GM21825 (cell line): Measurements from ENCODE around the gene YAP1.

Experiments
- ATAC-seq: cut with Tn5 transposase; IDR thresholded peaks from one replicate; pipeline ENCODE4 v1.9.1; 2021; ENCODE audit warnings: mild to moderate bottlenecking, moderate library complexity; ENCODE audit not compliant: unreplicated experiment

YAP1 gene

GRCh38 chr11:102157219-102157618, 47.0 kb downstream of the YAP1 start:
- no peak for ATAC-seq

DNA sequence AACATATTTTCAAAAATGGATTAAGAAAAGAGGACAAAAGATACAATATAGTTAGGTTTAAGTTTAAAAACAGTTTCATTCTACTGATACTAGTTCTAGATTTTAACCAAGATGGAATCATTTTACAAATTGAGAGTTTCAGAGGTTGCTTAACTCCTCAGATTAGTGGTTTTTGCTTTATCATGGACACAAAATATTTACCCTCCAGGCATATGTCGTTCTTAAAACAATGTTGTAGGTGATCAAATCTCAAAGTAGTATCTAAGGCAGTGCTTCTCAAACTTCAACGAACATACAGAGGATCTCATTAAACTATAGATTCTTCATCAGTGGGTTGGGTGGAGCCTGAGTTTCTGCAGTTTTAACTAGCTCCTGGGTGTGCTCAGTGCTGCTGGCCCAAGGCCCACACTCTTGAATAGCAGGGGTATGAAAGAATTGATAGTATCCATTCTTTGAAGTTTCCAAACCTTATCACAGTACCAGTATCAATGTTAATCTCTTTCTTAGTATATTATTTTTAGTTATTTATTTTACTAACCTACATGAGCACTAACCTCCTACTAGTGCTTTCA, 48.0 kb downstream of the YAP1 start:
- ATAC-seq, result no peak

- ATAC-seq, result no peak
Measured at GRCh38 chr11:102163368-102163767, 53.1 kb downstream of the YAP1 start.

DNA sequence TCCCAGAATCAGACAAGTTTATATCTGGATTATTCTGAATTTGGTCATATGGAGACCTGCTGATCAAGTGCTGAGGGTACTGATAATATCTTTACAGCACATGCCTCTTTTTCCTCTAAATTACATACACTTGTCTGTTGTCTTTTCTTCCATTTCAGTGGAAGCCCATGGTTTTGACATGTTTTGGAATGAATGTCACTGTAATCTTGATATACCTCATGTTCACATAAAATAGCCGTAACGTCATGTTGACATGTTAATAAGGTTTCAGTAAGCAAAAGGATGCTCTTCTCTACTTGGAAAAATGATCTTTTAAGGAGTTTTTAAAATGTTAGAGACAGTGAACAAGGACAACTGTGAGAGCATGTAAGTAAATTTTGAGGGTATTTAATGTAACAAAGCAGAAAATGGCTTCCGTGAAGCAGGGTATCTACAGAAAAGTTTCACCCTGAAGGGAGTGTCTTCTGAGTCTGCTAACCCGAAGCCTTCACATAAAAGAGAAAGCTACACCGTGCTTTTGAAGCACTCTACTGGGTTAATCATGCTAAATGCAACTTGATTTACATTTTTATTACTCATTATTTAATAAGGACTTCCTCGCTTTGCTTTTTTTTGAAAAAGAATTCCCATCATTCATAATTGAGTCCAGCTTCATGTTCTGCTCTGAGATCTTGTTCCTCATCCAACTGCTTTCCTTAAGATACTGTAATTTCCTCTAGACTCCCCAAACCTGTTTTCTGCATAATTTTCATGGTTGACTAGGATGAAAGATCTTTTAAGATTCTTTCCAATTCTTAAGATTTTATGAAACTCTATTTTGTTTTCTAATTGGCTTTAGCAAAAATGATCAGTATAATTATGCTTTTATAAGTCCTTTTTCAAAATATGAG, 56.2 kb downstream of the YAP1 start:
- no peak for ATAC-seq

DNA sequence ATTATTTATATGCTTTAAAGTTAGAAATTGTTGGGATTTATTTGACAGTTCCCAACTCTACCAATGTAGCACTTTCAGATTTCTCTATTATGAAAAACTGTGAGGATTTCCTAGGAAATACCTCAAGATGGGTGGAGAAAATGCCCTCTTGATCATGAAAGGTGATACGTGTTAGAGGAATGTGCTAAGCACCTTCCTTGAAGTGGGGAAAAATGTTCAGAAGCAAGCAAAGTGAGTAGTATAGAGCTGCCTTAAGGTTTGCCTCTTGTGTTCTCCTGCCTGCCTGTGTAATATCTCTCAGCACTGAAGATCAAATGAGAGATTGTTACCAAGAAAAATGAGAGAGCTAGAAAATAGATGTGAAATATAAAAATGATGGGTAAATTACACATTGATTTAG, 58.2 kb downstream of the YAP1 start:
- ATAC-seq, result no peak

- ATAC-seq, result no peak
Measured at GRCh38 chr11:102171101-102171500, 60.9 kb downstream of the YAP1 start.

DNA sequence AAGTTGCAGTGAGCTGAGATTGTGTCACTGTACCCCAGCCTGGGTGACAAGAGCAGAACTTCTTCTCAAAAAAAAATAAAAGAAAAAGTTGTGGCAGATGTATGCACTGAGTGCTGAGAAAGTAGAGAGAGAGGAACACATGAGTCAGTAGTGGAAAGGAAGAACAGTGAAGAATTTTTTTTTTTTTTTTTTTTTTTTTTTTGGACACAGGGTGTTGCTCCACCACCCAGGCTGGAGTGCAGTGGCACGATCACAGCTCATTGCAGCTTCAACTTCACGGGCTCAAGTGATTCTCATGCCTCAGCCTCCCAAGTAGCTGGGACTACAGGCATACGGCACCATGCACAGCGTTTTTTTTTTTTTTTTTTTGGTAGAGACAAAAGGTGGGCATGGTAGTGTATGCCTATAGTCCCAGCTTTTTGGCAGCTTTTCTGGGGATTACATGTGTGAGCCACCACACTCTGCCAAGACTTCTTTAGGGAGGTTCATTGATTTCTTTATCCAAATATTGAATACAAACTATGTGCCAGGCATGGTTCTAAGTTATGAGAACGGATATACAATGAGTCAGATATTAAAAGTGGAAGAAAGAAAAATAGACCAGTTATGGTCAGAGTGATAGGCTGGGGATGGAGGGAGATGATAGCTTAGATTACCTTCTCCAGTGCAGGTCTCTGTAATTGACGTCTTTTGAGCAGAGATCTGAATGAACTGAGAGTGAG, 62.0 kb downstream of the YAP1 start:
- ATAC-seq, result no peak

DNA sequence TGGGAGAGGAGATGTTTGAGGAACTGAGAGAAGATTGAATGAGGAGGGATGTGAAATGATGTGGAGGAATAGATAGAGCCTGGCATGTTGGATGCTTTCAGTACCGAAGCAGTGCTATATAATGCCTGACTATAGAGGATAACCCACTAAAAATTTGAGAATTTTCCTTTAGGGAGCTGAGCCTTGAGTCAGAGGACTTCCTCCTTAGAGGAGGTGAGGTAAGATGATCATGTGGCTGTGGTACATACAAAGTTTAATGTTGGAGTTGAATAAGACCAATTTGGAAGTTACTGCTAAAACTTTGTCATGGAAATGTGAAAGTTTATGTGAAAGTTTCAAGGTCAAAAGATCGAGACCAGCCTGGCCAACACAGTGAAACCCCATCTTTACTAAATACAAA, 66.9 kb downstream of the YAP1 start:
- no peak for ATAC-seq

- no peak for ATAC-seq
Measured at GRCh38 chr11:102177974-102178631, 67.9 kb downstream of the YAP1 start.

DNA sequence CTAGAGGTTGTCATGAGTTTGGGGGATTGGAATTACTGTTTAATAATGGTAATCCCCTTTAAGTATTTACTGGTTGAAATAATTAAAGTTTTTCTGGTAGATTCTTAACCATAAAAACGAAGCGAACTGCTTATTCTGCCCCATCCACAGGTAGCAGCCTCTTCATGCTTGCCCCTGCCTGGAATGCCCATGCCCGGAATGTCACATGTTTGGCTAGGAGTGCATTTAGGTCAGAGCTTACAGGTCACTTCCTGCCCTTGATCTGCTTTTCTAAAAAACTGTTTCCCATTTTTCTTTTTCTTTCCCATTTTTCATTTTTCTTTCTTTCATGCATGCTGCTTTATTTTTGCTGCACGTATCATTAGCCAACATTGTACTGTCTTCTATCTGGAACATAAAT, 69.1 kb downstream of the YAP1 start:
- ATAC-seq, result no peak

DNA sequence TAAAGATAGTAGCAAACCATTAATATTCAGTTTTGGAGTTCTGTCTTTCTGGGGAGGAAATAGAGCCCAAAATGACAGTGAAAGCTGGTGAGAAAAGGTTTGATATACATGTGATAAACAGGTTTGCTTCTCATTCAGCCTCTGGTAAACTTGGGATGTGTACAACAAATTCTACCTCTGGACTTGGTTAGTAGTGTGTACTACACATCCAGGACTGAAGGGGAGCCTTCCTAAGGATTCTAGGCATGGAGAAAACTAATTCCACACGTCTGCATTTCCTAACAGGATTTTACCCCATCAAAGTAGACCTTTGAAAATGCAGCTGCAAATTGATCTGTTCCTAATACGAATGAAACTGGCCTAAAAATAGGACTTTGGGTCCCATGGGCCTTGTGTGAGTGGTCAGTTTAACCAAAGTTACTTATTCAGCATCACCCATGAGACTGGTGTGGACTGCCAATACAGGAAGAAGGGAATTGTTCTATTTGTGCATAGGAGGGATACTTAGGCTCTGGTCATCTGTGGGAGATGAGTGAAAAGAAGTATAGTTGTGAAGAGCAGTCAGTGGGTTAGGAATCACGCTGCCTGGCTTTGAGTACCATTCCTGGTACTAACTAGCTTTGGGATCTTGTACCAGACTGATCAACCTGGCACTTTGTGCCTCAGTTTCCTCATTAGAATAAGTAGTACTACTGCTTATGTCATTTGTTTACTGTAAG, 74.2 kb downstream of the YAP1 start:
- no peak for ATAC-seq

DNA sequence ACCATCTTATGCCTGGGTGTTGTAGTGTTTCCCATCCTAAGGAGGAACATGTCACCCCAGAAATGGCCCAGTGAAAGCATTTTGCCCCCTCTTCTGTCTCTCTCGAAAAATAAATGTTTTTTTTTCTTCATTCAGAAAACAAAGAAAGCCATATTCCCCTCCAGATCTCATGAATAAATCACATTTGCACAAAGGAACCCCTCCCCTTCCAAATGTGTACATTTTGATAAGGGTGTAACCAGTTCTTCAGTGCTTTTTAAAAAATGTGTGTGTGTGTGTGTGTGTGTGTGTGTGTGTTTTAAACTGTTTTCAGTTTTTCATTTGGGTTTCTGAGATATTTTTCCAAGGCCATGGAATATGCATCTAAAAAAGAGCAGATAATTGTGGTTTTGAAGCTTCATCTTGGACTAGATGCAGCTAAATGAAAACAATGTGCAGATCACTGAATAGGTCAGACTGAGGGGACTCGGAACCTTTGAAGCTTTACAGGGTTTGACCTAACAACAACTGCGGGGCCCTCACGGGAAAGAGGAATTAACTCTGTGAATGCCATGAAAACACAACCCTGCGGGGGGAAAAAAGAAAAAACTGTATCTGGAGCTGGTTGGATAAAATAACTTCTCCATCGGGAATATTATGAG, 76.4 kb downstream of the YAP1 start:
- no peak for ATAC-seq

DNA sequence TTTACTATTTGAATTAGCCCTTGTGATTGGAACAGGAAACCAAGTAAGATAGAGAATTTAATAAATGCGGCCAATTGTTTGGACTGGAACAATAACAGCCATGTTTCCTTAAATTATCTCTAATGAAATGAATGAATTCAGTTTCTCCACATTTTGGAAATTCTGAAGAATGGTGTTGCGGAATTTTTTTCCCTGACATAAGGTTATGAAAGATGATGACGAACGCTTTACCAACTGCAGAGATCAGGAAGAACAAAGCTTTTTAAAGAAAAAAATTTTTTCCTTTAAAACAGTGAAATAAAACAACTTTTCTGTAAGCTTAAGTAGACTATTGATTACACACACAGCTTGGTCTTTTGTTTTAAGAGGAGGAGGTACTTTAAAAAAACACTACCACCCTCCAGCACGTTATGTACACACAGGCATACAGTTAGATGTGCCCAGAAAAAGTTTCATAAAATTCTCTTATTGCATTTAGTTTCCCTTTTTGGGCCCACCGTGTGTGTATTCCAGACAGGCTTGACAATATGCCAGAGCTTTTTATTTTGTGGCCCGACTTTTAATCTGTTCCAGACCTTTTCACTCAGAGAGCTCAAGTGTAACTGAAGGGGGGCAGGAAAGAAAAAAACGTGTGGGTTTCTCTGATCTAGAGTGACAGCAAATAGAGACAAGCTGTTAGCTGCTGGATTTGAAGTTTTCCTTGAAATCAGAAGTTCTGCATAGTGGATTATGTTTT, 77.3 kb downstream of the YAP1 start:
- no peak for ATAC-seq

GRCh38 chr11:102188488-102188887, 78.2 kb downstream of the YAP1 start:
- ATAC-seq, result no peak

DNA sequence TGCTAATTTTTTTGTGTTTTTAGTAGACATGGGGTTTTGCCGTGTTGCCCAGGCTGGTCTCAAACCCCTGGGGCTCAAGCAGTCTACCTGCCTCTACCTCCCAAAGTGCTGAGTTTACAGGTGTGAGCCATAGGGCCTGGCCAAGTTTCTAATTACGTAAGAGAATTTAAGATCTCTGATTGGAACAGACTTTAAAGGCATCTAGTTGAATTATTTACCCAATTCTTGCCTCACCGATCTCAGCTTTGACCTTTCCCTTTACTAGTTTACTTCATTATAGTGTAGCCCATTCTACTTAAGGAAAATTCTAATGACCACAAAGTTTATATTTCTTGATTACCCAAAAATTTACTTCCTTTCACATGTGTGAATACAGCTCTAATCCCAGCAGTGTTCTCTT, 81.6 kb downstream of the YAP1 start:
- no peak for ATAC-seq

DNA sequence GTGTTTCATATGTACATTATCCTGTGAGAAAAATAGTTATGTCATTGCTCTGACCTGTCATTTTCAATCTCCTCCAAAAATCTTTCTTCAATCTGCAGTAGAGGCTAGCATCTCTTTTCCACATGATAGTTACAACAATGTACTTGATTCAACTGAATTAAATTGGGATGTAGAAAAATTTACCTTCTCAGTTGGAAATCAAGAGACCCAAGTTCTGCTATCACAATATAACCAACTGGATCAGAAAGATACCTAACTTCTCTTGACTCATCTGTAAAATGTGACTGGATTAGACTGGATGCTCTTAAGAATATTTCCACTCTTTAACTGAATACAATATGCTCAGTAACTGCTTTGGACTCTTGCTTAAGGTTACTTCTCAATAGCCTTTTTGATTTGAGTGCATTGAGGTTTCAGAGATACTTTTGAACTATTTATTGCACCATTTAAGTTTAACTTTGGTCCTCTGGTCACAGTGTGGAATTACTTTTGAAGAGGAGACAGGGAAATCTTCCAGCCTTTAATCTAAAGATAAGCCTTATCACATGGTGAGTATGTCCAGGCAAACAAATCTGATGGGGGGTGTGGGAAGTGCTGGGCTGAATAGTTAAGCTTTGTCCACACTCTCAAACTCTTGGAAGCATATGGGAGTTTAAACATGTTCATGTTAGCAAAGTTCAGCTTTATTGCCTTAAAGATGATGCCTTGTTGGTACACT, 82.3 kb downstream of the YAP1 start:
- ATAC-seq, result no peak

- ATAC-seq, result no peak
Measured at GRCh38 chr11:102194257-102194656, 84.0 kb downstream of the YAP1 start.

DNA sequence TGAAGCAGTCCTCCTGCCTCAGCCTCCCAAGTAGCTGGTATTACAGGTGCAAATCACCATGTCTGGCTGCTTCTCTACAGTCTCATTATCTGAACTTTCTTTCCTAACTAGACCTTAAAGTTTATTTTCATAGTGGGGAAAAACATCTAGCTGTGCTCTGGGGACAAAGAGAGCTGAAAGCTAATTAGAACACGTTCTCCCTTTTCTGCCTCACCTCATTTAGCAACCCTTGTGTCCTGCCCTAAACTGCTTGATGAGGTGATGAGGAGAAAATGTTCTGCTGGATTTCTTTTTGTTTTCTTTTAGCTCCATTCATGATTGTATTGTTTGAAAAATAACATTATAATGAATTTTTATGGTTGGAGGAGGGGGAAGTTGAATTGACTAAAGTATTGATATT, 84.7 kb downstream of the YAP1 start:
- ATAC-seq, result no peak

GRCh38 chr11:102196351-102196750, 86.1 kb downstream of the YAP1 start:
- no peak for ATAC-seq
